ENCODE results near the gene CCDC71. TPM values are rescaled to one million over a fixed set of nuclear protein-coding genes. Genes with fewer than 3 reads are reported as not detected.
A peak's percentile ranks its signal among the peaks of the same experiment; 100 is the strongest.

Gene CCDC71
- total RNA-seq, 1 donor from 2014 or later: 29.4 TPM

- Mint-ChIP-seq H3K9me3 (no peaks in the 10 kb centered on the region), H3K27me3 (ENCODE audit: low read depth) (no peaks in the 10 kb centered on the region), H3K36me3 (ENCODE audit: low read depth) (no peaks in the 10 kb centered on the region), H3K4me3 (peak overlapping the region; percentile 80), H3K27ac (ENCODE audit: unreplicated experiment) (no peak overlapping the region), H3K4me1 (peaks cover 5% of the 10 kb centered on the region)
- DNase-seq (ENCODE audit: low read depth, low spot score): no peak
- TF ChIP-seq, protein P1, sequence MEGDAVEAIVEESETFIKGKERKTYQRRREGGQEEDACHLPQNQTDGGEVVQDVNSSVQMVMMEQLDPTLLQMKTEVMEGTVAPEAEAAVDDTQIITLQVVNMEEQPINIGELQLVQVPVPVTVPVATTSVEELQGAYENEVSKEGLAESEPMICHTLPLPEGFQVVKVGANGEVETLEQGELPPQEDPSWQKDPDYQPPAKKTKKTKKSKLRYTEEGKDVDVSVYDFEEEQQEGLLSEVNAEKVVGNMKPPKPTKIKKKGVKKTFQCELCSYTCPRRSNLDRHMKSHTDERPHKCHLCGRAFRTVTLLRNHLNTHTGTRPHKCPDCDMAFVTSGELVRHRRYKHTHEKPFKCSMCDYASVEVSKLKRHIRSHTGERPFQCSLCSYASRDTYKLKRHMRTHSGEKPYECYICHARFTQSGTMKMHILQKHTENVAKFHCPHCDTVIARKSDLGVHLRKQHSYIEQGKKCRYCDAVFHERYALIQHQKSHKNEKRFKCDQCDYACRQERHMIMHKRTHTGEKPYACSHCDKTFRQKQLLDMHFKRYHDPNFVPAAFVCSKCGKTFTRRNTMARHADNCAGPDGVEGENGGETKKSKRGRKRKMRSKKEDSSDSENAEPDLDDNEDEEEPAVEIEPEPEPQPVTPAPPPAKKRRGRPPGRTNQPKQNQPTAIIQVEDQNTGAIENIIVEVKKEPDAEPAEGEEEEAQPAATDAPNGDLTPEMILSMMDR (conservative IDR thresholded peaks at IDR 0.05): no peak
These were observed 43.7 kb downstream of the CCDC71 start for GRCh38 chr3:49122451-49122850.

DNA sequence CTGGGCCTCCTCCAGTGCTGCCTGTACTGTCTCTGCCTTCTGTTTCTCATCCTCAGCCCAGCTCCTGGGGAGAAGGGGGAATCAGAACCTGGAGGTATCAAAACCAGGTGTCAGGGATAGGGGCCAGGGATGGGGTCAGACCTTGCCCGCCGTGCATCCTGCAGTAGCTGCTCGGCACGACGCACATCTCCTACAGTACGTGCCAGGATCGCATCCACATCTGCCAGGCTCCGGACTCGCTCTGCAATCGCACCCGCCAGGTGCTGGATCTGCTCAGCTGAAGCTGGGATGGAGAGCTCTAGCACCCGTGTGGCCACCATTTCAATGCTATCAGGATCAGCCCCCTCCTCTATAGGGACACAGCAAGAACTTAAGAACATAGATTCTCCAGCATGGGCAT is 44.1 kb downstream of the CCDC71 start:
- TF ChIP-seq, protein P1 (conservative IDR thresholded peaks at IDR 0.05): no peak
- Mint-ChIP-seq H3K4me1 (peaks cover 5% of the 10 kb centered on the region), H3K36me3 (ENCODE audit: low read depth) (no peaks in the 10 kb centered on the region), H3K9me3 (no peaks in the 10 kb centered on the region), H3K4me3 (peak overlapping the region; percentile 80), H3K27me3 (ENCODE audit: low read depth) (no peaks in the 10 kb centered on the region), H3K27ac (ENCODE audit: unreplicated experiment) (no peak overlapping the region)
- DNase-seq (ENCODE audit: low read depth, low spot score): no peak

GRCh38 chr3:49121132-49121736 is 44.9 kb downstream of the CCDC71 start:
- Mint-ChIP-seq H3K27ac (ENCODE audit: unreplicated experiment) (no peak overlapping the region), H3K9me3 (no peaks in the 10 kb centered on the region), H3K27me3 (ENCODE audit: low read depth) (no peaks in the 10 kb centered on the region), H3K4me3 (peak overlapping the region; percentile 90), H3K4me1 (peaks cover 5% of the 10 kb centered on the region), H3K36me3 (ENCODE audit: low read depth) (peaks cover 4% of the 10 kb centered on the region)
- DNase-seq (ENCODE audit: low read depth, low spot score): no peak
- TF ChIP-seq, protein P1 (conservative IDR thresholded peaks at IDR 0.05): no peak

GRCh38 chr3:49120438-49121131 is 45.5 kb downstream of the CCDC71 start, which contains the start of gene USP19:
USP19 (minus strand) TSS chr3:49120823; CDS start chr3:49119145, 1,678 bp downstream.
- H3K9me3 Mint-ChIP-seq: no peaks in the 10 kb centered on the region
- H3K27me3 Mint-ChIP-seq (ENCODE audit: low read depth): no peaks in the 10 kb centered on the region
- TF ChIP-seq, protein P1 (conservative IDR thresholded peaks at IDR 0.05): no peak
- H3K36me3 Mint-ChIP-seq (ENCODE audit: low read depth): peaks cover 4% of the 10 kb centered on the region
- peak within 1 kb of the TSS; percentile 96 for H3K27ac Mint-ChIP-seq (ENCODE audit: unreplicated experiment)
- H3K4me3 Mint-ChIP-seq: peak within 1 kb of the TSS; percentile 90
- DNase-seq (ENCODE audit: low read depth, low spot score): peak; percentile 76
- peaks cover 5% of the 10 kb centered on the region for H3K4me1 Mint-ChIP-seq

- no peak for DNase-seq (ENCODE audit: low read depth, low spot score)
- no peaks in the 10 kb centered on the region for H3K27me3 Mint-ChIP-seq (ENCODE audit: low read depth)
- peak overlapping the region; percentile 96 for H3K27ac Mint-ChIP-seq (ENCODE audit: unreplicated experiment)
- TF ChIP-seq, protein P1 (conservative IDR thresholded peaks at IDR 0.05): no peak
- peaks cover 5% of the 10 kb centered on the region for H3K4me1 Mint-ChIP-seq
- peak overlapping the region; percentile 90 for H3K4me3 Mint-ChIP-seq
- H3K9me3 Mint-ChIP-seq: no peaks in the 10 kb centered on the region
- H3K36me3 Mint-ChIP-seq (ENCODE audit: low read depth): peaks cover 4% of the 10 kb centered on the region
These were observed 46.1 kb downstream of the CCDC71 start for GRCh38 chr3:49120096-49120437.
